HepG2 (cell line): ENCODE results near the gene DCAF4L1. TPM values are rescaled to one million over a fixed set of nuclear protein-coding genes. Genes with fewer than 3 reads are reported as not detected.
A peak's percentile ranks its signal among the peaks of the same experiment; 100 is the strongest.

ENCODE experiments used
- ADNP ChIP-seq: sonication (generic); formaldehyde crosslinking; IDR thresholded peaks from 2 replicates; pipeline ENCODE4 v1.4.0; 2020; ENCODE audit warnings: missing genetic modification reagents
- ATF5 ChIP-seq: sonication (generic); formaldehyde crosslinking; IDR thresholded peaks from 2 replicates; pipeline ENCODE4 v1.4.0; 2020; ENCODE audit warnings: mild to moderate bottlenecking, low read depth, missing genetic modification reagents
- ELF3 ChIP-seq: IDR thresholded peaks from 2 replicates; pipeline ENCODE4 v1.6.1; 2016; ENCODE audit warnings: missing genetic modification reagents, missing compliant biosample characterization
- ETV5 ChIP-seq: IDR thresholded peaks from 2 replicates; pipeline ENCODE4 v1.6.1; 2018; ENCODE audit warnings: missing biosample characterization, missing genetic modification reagents, inconsistent platforms, borderline replicate concordance
- HNF4G ChIP-seq, 2 experiments: sonication (generic) in 1 of 2; formaldehyde crosslinking in 1 of 2; IDR thresholded peaks; 2 replicates each; pipeline versions ENCODE4 v1.4.0 to v1.6.1; 2011 to 2020; ENCODE audit warnings: borderline replicate concordance in 2 of 2, low read depth in 2 of 2, mild to moderate bottlenecking in 2 of 2, low read length in 1 of 2, missing genetic modification reagents in 1 of 2, moderate library complexity in 1 of 2
- KAT7 ChIP-seq: IDR thresholded peaks from 2 replicates; pipeline ENCODE4 v1.6.1; 2018; ENCODE audit warnings: borderline replicate concordance, missing compliant biosample characterization
- MED1 ChIP-seq: sonication (generic); formaldehyde crosslinking; IDR thresholded peaks from 2 replicates; pipeline ENCODE4 v1.4.0; 2020; ENCODE audit warnings: missing genetic modification reagents
- MTA3 ChIP-seq: sonication (generic); formaldehyde crosslinking; IDR thresholded peaks from 2 replicates; pipeline ENCODE4 v1.4.0; 2020; ENCODE audit warnings: missing genetic modification reagents
- PAWR ChIP-seq: sonication (generic); formaldehyde crosslinking; IDR thresholded peaks from 2 replicates; pipeline ENCODE4 v1.4.0; 2020; ENCODE audit warnings: missing genetic modification reagents, mild to moderate bottlenecking, borderline replicate concordance
- PCBP1 ChIP-seq: fragments of 200-400 bp; formaldehyde crosslinking; IDR thresholded peaks from 2 replicates; pipeline ENCODE4 v1.6.1; 2017; ENCODE audit warnings: mild to moderate bottlenecking, low read depth, low read length, borderline replicate concordance
- RBFOX2 ChIP-seq: fragments of 200-400 bp; formaldehyde crosslinking; IDR thresholded peaks from 2 replicates; pipeline ENCODE4 v1.6.1; 2017; ENCODE audit warnings: low read depth, mild to moderate bottlenecking, low read length
- REXO4 ChIP-seq: sonication (generic); formaldehyde crosslinking; IDR thresholded peaks from 2 replicates; pipeline ENCODE4 v1.8.0; 2022; ENCODE audit warnings: missing genetic modification reagents, mild to moderate bottlenecking, borderline replicate concordance
- RFX5 ChIP-seq: IDR thresholded peaks from 2 replicates; pipeline ENCODE4 v1.6.1; 2011; ENCODE audit warnings: low read depth, low read length, improper control_type of control experiment
- SNRNP70 ChIP-seq: fragments of 200-400 bp; formaldehyde crosslinking; IDR thresholded peaks from 2 replicates; pipeline ENCODE4 v1.6.1; 2017; ENCODE audit warnings: mild to moderate bottlenecking, low read depth, low read length, moderate library complexity
- STAG1 ChIP-seq: sonication (generic); formaldehyde crosslinking; IDR thresholded peaks from 2 replicates; pipeline ENCODE4 v1.4.0; 2020; ENCODE audit warnings: missing genetic modification reagents
- TBX3 ChIP-seq: fragments of 450-650 bp; IDR thresholded peaks from 2 replicates; pipeline ENCODE4 v1.6.1; 2017; ENCODE audit warnings: antibody characterized with exemption, mild to moderate bottlenecking, inconsistent platforms, borderline replicate concordance
- TEAD3 ChIP-seq: optimal IDR thresholded peaks from 2 replicates; pipeline ENCODE3; 2016; ENCODE audit warnings: borderline replicate concordance
- ZMYM4 ChIP-seq: sonication (generic); formaldehyde crosslinking; IDR thresholded peaks from 2 replicates; pipeline ENCODE4 v1.8.1; 2023; ENCODE audit warnings: mild to moderate bottlenecking, missing genetic modification reagents
- ZNF10 ChIP-seq: sonication (generic); formaldehyde crosslinking; IDR thresholded peaks from 2 replicates; pipeline ENCODE4 v1.4.0; 2020; ENCODE audit warnings: mild to moderate bottlenecking, low read depth, missing genetic modification reagents, borderline replicate concordance
- ZNF24 ChIP-seq: fragments of 450-650 bp; IDR thresholded peaks from 2 replicates; pipeline ENCODE4 v1.6.1; 2017; ENCODE audit warnings: antibody characterized with exemption, mild to moderate bottlenecking
- ZNF367 ChIP-seq: sonication (generic); formaldehyde crosslinking; IDR thresholded peaks from 2 replicates; pipeline ENCODE4 v1.4.0; 2020; ENCODE audit warnings: missing genetic modification reagents, borderline replicate concordance
- ZNF510 ChIP-seq: sonication (generic); formaldehyde crosslinking; IDR thresholded peaks from 2 replicates; pipeline ENCODE4 v1.4.0; 2020; ENCODE audit warnings: low read depth, mild to moderate bottlenecking, missing genetic modification reagents
- ZNF720 ChIP-seq: sonication (generic); formaldehyde crosslinking; IDR thresholded peaks from 2 replicates; pipeline ENCODE4 v1.4.0; 2020; ENCODE audit warnings: missing genetic modification reagents
- polyA plus RNA-seq, 8 experiments: library from polyadenylated mRNA; depleted of rRNA in 3 of 8; stranded (reverse) in 7 of 8; unstranded in 1 of 8; fragments of >200 nt; fragmentation: Illumina TruSeq in 4 of 8; extraction: Trizol in 4 of 8; gene quantifications; 2 replicates each; pipeline versions ENCODE4 v1.2.1 to v1.2.3, GENCODE V29; 2011 to 2016; ENCODE audit warnings: low read depth in 4 of 8, missing spikeins in 1 of 8, mixed read lengths in 1 of 8; ENCODE audit not compliant: insufficient read depth in 1 of 8
- total RNA-seq, 5 experiments: library from RNA; depleted of rRNA; stranded (reverse); fragments of >200 nt; fragmentation: Illumina TruSeq; extraction: Trizol; gene quantifications; 2 replicates each; pipeline ENCODE4 v1.2.3, GENCODE V29; 2016; ENCODE audit warnings: low read depth in 1 of 5
- TF ChIP-seq, protein P1 (sequence below): sonication (generic); formaldehyde crosslinking; IDR thresholded peaks from 2 replicates; pipeline ENCODE4; 2020; ENCODE audit warnings: missing genetic modification reagents, mild to moderate bottlenecking, borderline replicate concordance
- TF ChIP-seq, protein P2 (sequence below): sonication (generic); formaldehyde crosslinking; IDR thresholded peaks from 2 replicates; pipeline ENCODE4 v1.5.1; 2020; ENCODE audit warnings: missing genetic modification reagents, mild to moderate bottlenecking, borderline replicate concordance

The DCAF4L1 gene
- total and polyA plus RNA-seq, 2 of the 13 experiments (the other 11 are each of a cell fraction or from before 2014, with no cell fraction given), result 0.05 to 0.09 TPM

GRCh38 chr4:41990365-41991111 is 9.0 kb downstream of the DCAF4L1 start, which contains the start of gene SLC30A9 (continued):
- TF ChIP-seq RFX5 (peak; percentile 73), KAT7 (CRISPR knock-in tag) (peak; percentile 75; the same call in 1 of the 2 replicates), ZNF510 (no peak), ATF5 (CRISPR knock-in tag) (no peak), ZNF10 (CRISPR knock-in tag) (no peak), ZNF720 (CRISPR knock-in tag) (no peak), MTA3 (CRISPR knock-in tag) (no peak), MED1 (CRISPR knock-in tag) (no peak), ZMYM4 (CRISPR knock-in tag) (peak; percentile 95), TBX3 (no peak), ZNF24 (no peak), HNF4G (IDR thresholded peaks at IDR 0.05; ENCODE audit: borderline replicate concordance, low read depth, low read length) (no peak; the same call in 1 of the 2 replicates), HNF4G (CRISPR knock-in tag; IDR thresholded peaks at IDR 0.05; ENCODE audit: borderline replicate concordance, low read depth) (no peak; the same call in 1 of the 2 replicates), ETV5 (CRISPR knock-in tag) (peak; percentile 70), PCBP1 (no peak), SNRNP70 (no peak), PAWR (no peak), TEAD3 (CRISPR knock-in tag) (peak; percentile 44), ADNP (CRISPR knock-in tag) (no peak), ZNF367 (CRISPR knock-in tag) (no peak), ELF3 (CRISPR knock-in tag) (peak; percentile 80), STAG1 (CRISPR knock-in tag) (no peak), RBFOX2 (peak; percentile 90), REXO4 (no peak)
- TF ChIP-seq, protein P1, sequence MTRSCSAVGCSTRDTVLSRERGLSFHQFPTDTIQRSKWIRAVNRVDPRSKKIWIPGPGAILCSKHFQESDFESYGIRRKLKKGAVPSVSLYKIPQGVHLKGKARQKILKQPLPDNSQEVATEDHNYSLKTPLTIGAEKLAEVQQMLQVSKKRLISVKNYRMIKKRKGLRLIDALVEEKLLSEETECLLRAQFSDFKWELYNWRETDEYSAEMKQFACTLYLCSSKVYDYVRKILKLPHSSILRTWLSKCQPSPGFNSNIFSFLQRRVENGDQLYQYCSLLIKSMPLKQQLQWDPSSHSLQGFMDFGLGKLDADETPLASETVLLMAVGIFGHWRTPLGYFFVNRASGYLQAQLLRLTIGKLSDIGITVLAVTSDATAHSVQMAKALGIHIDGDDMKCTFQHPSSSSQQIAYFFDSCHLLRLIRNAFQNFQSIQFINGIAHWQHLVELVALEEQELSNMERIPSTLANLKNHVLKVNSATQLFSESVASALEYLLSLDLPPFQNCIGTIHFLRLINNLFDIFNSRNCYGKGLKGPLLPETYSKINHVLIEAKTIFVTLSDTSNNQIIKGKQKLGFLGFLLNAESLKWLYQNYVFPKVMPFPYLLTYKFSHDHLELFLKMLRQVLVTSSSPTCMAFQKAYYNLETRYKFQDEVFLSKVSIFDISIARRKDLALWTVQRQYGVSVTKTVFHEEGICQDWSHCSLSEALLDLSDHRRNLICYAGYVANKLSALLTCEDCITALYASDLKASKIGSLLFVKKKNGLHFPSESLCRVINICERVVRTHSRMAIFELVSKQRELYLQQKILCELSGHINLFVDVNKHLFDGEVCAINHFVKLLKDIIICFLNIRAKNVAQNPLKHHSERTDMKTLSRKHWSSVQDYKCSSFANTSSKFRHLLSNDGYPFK, result peak; percentile 77; the same call in 1 of the 2 replicates
- TF ChIP-seq, protein P2, sequence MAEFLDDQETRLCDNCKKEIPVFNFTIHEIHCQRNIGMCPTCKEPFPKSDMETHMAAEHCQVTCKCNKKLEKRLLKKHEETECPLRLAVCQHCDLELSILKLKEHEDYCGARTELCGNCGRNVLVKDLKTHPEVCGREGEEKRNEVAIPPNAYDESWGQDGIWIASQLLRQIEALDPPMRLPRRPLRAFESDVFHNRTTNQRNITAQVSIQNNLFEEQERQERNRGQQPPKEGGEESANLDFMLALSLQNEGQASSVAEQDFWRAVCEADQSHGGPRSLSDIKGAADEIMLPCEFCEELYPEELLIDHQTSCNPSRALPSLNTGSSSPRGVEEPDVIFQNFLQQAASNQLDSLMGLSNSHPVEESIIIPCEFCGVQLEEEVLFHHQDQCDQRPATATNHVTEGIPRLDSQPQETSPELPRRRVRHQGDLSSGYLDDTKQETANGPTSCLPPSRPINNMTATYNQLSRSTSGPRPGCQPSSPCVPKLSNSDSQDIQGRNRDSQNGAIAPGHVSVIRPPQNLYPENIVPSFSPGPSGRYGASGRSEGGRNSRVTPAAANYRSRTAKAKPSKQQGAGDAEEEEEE, result no peak
